HCT116 (cell line): ENCODE results near the gene SPACA9. TPM values are rescaled to one million over a fixed set of nuclear protein-coding genes. Genes with fewer than 3 reads are reported as not detected.

Experiments used
- ATAC-seq: fragments of 200-7000 bp; cut with Tn5 transposase; 2 replicates; pipeline ENCODE4 v1.9.1; 2020; ENCODE audit warnings: mild to moderate bottlenecking, moderate library complexity
- BruUV-seq: library from RNA; stranded (reverse); fragments of 400-500 nt; replicated peaks from 2 replicates; lab custom pipeline; 2021; lab: Mats Ljungman, UMichigan
- CTCF ChIA-PET: fragments of 300-600 bp; sonication (Branson Sonifier 250); formaldehyde crosslinking; loops from one replicate; lab custom pipeline; 2021; ENCODE audit warnings: antibody characterized with exemption; lab: Charles Lee
- POLR2A ChIA-PET: fragments of 300-600, 350-600 bp; sonication (Branson Sonifier 250); formaldehyde crosslinking; loops from one replicate; lab custom pipeline; 2021; ENCODE audit warnings: antibody characterized with exemption; lab: Charles Lee
- RAD21 ChIA-PET, 2 experiments: fragments of 300-600 bp; sonication (Branson Sonifier 250); formaldehyde crosslinking; loops; one replicate each; lab custom pipeline; 2023; ENCODE audit warnings: low total read pairs in 2 of 2; ENCODE audit not compliant: uncharacterized antibody in 2 of 2, unreplicated experiment in 2 of 2, low non-redundant PET in 1 of 2; lab: Charles Lee
- DNase-seq: peaks from one replicate; pipeline ENCODE4 v3.0.0-alpha.2; 2010; ENCODE audit warnings: low read depth, low spot score
- H2AFZ ChIP-seq: fragments of 200-600 bp; shearing (Covaris generic), sonication (generic); 2 replicates; pipeline ENCODE4 v1.6.1; 2017; ENCODE audit warnings: low read depth, mixed run types, mixed read lengths, antibody characterized with exemption, low read length; ENCODE audit not compliant: poor library complexity, severe bottlenecking
- H3K27ac ChIP-seq: 2 replicates; pipeline ENCODE4 v1.5.1; 2012; ENCODE audit warnings: low read depth, low read length
- H3K27me3 ChIP-seq: fragments of 200-600 bp; sonication (generic); 2 replicates; pipeline ENCODE4 v1.6.1; 2016; ENCODE audit warnings: mixed run types, low read length, mixed read lengths; ENCODE audit not compliant: insufficient read depth
- H3K36me3 ChIP-seq, 2 experiments: fragments of 200-500 bp in 1 of 2; fragments of 200-600 bp in 1 of 2; sonication (Bioruptor generic) in 1 of 2; sonication (generic) in 1 of 2; 2 replicates each; pipeline versions ENCODE4 v1.5.1 to v1.6.1; 2014 to 2016; ENCODE audit warnings: low read length in 2 of 2, inconsistent platforms in 1 of 2, mixed read lengths in 1 of 2, mixed run types in 1 of 2; ENCODE audit not compliant: insufficient read depth in 2 of 2, control insufficient read depth in 1 of 2
- H3K4me1 ChIP-seq, 2 experiments: fragments of 200-600 bp in 1 of 2; sonication (generic) in 1 of 2; 2 replicates each; pipeline versions ENCODE4 v1.5.1 to v1.6.1; 2012 to 2017; ENCODE audit warnings: low read length in 2 of 2, inconsistent platforms in 1 of 2, mild to moderate bottlenecking in 1 of 2, mixed read lengths in 1 of 2, mixed run types in 1 of 2, moderate library complexity in 1 of 2; ENCODE audit not compliant: insufficient read depth in 2 of 2, control insufficient read depth in 1 of 2
- H3K4me2 ChIP-seq: fragments of 200-600 bp; sonication (generic); 2 replicates; pipeline ENCODE4 v1.6.1; 2017; ENCODE audit warnings: mixed run types, low read length, mixed read lengths
- H3K4me3 ChIP-seq, 2 experiments: fragments of 200-600 bp in 1 of 2; sonication (generic) in 1 of 2; replicated peaks in 1 of 2; 2 replicates each; pipeline ENCODE4 v1.5.1; 2011 to 2016; ENCODE audit warnings: low read length in 2 of 2, control low read depth in 1 of 2, low read depth in 1 of 2, mild to moderate bottlenecking in 1 of 2, mixed read lengths in 1 of 2, mixed run types in 1 of 2
- H3K79me2 ChIP-seq: fragments of 200-600 bp; sonication (generic); 2 replicates; pipeline ENCODE4 v1.6.1; 2017; ENCODE audit warnings: mild to moderate bottlenecking, mixed run types, low read length, moderate library complexity, mixed read lengths; ENCODE audit not compliant: insufficient read depth
- H3K9ac ChIP-seq: fragments of 200-600 bp; sonication (generic); 2 replicates; pipeline ENCODE4 v1.6.1; 2016; ENCODE audit warnings: low read length, mixed read lengths
- H3K9me2 ChIP-seq: fragments of 200-600 bp; sonication (generic), shearing (Covaris generic); 2 replicates; pipeline ENCODE4 v1.6.1; 2017; ENCODE audit warnings: mixed run types, mild to moderate bottlenecking, moderate library complexity; ENCODE audit not compliant: insufficient read depth
- H3K9me3 ChIP-seq, 2 experiments: fragments of 200-500 bp in 1 of 2; fragments of 200-600 bp in 1 of 2; sonication (Bioruptor generic) in 1 of 2; sonication (generic) in 1 of 2; 2 replicates each; pipeline ENCODE4 v1.6.1; 2014 to 2017; ENCODE audit warnings: low read length in 2 of 2, mixed read lengths in 2 of 2, inconsistent platforms in 1 of 2, low read depth in 1 of 2, mild to moderate bottlenecking in 1 of 2, mixed run types in 1 of 2, moderate library complexity in 1 of 2; ENCODE audit not compliant: control insufficient read depth in 1 of 2, insufficient read depth in 1 of 2
- H4K20me1 ChIP-seq: fragments of 200-600 bp; sonication (generic), shearing (Covaris generic); 2 replicates; pipeline ENCODE4 v1.6.1; 2017; ENCODE audit warnings: mixed run types, mild to moderate bottlenecking, moderate library complexity; ENCODE audit not compliant: insufficient read depth
- CEBPB ChIP-seq: IDR thresholded peaks from 2 replicates; pipeline ENCODE4 v1.6.1; 2012; ENCODE audit warnings: low read depth
- EGR1 ChIP-seq: IDR thresholded peaks from 2 replicates; pipeline ENCODE4 v1.6.1; 2012; ENCODE audit warnings: low read depth
- ELF1 ChIP-seq: IDR thresholded peaks from 2 replicates; pipeline ENCODE4 v1.6.1; 2012; ENCODE audit warnings: low read depth, borderline replicate concordance
- EZH2 ChIP-seq: fragments of 200-600 bp; sonication (generic); IDR thresholded peaks from 2 replicates; pipeline ENCODE4 v1.6.1; 2017; ENCODE audit warnings: antibody characterized with exemption, mixed run types
- EZH2phosphoT487 ChIP-seq: fragments of 200-600 bp; IDR thresholded peaks from 2 replicates; pipeline ENCODE4 v1.6.1; 2018; ENCODE audit warnings: antibody characterized with exemption, borderline replicate concordance
- FOSL1 ChIP-seq: IDR thresholded peaks from 2 replicates; pipeline ENCODE4 v1.6.1; 2012; ENCODE audit warnings: low read depth
- JUND ChIP-seq: IDR thresholded peaks from 2 replicates; pipeline ENCODE4 v1.6.1; 2012
- POLR2A ChIP-seq: IDR thresholded peaks from 2 replicates; pipeline ENCODE4 v1.7.0; 2011; ENCODE audit warnings: borderline replicate concordance; ENCODE audit not compliant: insufficient read depth, insufficient read length; ENCODE audit errors: extremely low read depth
- POLR2AphosphoS5 ChIP-seq: IDR thresholded peaks from 2 replicates; pipeline ENCODE4 v1.6.1; 2011; ENCODE audit warnings: mild to moderate bottlenecking, low read depth, low read length, moderate library complexity
- RAD21 ChIP-seq: IDR thresholded peaks from 2 replicates; pipeline ENCODE4 v1.6.1; 2012; ENCODE audit warnings: low read depth, mild to moderate bottlenecking
- SIN3A ChIP-seq: IDR thresholded peaks from 2 replicates; pipeline ENCODE4 v1.6.1; 2012; ENCODE audit warnings: low read depth
- SP1 ChIP-seq: IDR thresholded peaks from 2 replicates; pipeline ENCODE4 v1.6.1; 2012; ENCODE audit warnings: low read depth
- SRF ChIP-seq: IDR thresholded peaks from 2 replicates; pipeline ENCODE4 v1.6.1; 2012; ENCODE audit warnings: low read depth
- ZNF274 ChIP-seq: fragments of 200-500 bp; sonication (Bioruptor generic); IDR thresholded peaks from 2 replicates; pipeline ENCODE4 v1.6.1; 2014; ENCODE audit warnings: mild to moderate bottlenecking, low read depth, low read length, inconsistent platforms
- intact Hi-C: fragments of 100-400 bp; cut with micrococcal nuclease; formaldehyde crosslinking; loops from 2 replicates; pipeline ENCODE4 v1.10.0; 2022
- total RNA-seq: library from RNA; stranded (reverse); gene quantifications from one replicate; pipeline ENCODE4 v1.2.1, GENCODE V29; 2021; ENCODE audit not compliant: unreplicated experiment
- TF ChIP-seq, protein P1 (sequence below): IDR thresholded peaks from 2 replicates; pipeline ENCODE4 v1.6.1; 2012
- TF ChIP-seq, protein P2 (sequence below): IDR thresholded peaks from 2 replicates; pipeline ENCODE4 v1.6.1; 2011; ENCODE audit warnings: mild to moderate bottlenecking, low read length, moderate library complexity; ENCODE audit not compliant: insufficient replicate concordance; ENCODE audit errors: extremely low read depth
- TF ChIP-seq, protein P3 (sequence below): IDR thresholded peaks from 2 replicates; pipeline ENCODE4 v1.6.1; 2012; ENCODE audit warnings: low read depth
- TF ChIP-seq, protein P4 (sequence below): IDR thresholded peaks from 2 replicates; pipeline ENCODE4 v1.6.1; 2012

The SPACA9 gene
- total RNA-seq, 1 experiment from 2014 or later, result 8.0 TPM

DNA sequence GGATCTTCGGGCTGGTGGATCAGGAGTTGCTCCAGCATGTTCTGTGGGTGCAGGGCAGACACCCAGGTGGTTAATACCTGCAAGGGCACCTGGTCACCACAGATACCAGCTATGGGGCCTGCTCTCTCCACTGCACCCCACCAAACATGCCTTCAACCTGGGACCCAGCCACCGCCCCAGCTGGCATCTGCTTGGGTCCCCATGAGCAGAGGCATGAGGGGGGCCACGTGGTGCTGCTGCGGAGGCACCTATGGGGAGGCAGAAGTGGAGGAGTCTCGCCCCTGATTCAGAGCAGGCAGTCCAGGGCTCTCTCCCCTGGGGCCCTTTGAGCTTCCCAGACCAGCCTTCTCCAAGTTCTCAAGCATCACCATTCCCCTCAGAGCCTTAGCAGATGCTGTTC lies 3.5 kb upstream of the SPACA9 start:
- Histone ChIP-seq H3K4me3 (no peak overlapping the region), H3K9me2 (no peaks in the 10 kb centered on the region), H3K79me2 (no peaks in the 10 kb centered on the region), H4K20me1 (no peaks in the 10 kb centered on the region), H3K27ac (no peak overlapping the region), H3K4me2 (no peak overlapping the region), H2AFZ (no peak overlapping the region), H3K4me1 (peaks cover 7 to 21% of the 10 kb centered on the region in 2 experiments; a peak in 2 of 4 replicates), H3K36me3 (no peaks in the 10 kb centered on the region), H3K9ac (no peak overlapping the region), H3K9me3 (no peaks in the 10 kb centered on the region), H3K27me3 (no peaks in the 10 kb centered on the region)
- intact Hi-C loops, result no loop called here
- ChIA-PET CTCF (no interaction called here), RAD21 (no interaction called here)
- ATAC-seq (no peak), DNase-seq (no peak)
- BruUV-seq, result no TSS peak
- no peak for TF ChIP-seq SP1
- no peak for TF ChIP-seq CEBPB
- TF ChIP-seq, protein P1, sequence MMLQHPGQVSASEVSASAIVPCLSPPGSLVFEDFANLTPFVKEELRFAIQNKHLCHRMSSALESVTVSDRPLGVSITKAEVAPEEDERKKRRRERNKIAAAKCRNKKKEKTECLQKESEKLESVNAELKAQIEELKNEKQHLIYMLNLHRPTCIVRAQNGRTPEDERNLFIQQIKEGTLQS, result no peak
- TF ChIP-seq, protein P2, sequence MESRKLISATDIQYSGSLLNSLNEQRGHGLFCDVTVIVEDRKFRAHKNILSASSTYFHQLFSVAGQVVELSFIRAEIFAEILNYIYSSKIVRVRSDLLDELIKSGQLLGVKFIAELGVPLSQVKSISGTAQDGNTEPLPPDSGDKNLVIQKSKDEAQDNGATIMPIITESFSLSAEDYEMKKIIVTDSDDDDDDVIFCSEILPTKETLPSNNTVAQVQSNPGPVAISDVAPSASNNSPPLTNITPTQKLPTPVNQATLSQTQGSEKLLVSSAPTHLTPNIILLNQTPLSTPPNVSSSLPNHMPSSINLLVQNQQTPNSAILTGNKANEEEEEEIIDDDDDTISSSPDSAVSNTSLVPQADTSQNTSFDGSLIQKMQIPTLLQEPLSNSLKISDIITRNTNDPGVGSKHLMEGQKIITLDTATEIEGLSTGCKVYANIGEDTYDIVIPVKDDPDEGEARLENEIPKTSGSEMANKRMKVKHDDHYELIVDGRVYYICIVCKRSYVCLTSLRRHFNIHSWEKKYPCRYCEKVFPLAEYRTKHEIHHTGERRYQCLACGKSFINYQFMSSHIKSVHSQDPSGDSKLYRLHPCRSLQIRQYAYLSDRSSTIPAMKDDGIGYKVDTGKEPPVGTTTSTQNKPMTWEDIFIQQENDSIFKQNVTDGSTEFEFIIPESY, result no peak
- TF ChIP-seq EGR1, result no peak
- TF ChIP-seq JUND, result no peak
- TF ChIP-seq SRF, result no peak
- TF ChIP-seq EZH2, result no peak
- TF ChIP-seq RAD21, result no peak
- TF ChIP-seq ZNF274, result no peak
- TF ChIP-seq SIN3A, result no peak
- TF ChIP-seq EZH2phosphoT487, result no peak
- no peak for TF ChIP-seq FOSL1
- no peak for TF ChIP-seq ELF1
- TF ChIP-seq, protein P3, sequence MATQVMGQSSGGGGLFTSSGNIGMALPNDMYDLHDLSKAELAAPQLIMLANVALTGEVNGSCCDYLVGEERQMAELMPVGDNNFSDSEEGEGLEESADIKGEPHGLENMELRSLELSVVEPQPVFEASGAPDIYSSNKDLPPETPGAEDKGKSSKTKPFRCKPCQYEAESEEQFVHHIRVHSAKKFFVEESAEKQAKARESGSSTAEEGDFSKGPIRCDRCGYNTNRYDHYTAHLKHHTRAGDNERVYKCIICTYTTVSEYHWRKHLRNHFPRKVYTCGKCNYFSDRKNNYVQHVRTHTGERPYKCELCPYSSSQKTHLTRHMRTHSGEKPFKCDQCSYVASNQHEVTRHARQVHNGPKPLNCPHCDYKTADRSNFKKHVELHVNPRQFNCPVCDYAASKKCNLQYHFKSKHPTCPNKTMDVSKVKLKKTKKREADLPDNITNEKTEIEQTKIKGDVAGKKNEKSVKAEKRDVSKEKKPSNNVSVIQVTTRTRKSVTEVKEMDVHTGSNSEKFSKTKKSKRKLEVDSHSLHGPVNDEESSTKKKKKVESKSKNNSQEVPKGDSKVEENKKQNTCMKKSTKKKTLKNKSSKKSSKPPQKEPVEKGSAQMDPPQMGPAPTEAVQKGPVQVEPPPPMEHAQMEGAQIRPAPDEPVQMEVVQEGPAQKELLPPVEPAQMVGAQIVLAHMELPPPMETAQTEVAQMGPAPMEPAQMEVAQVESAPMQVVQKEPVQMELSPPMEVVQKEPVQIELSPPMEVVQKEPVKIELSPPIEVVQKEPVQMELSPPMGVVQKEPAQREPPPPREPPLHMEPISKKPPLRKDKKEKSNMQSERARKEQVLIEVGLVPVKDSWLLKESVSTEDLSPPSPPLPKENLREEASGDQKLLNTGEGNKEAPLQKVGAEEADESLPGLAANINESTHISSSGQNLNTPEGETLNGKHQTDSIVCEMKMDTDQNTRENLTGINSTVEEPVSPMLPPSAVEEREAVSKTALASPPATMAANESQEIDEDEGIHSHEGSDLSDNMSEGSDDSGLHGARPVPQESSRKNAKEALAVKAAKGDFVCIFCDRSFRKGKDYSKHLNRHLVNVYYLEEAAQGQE, result no peak
- TF ChIP-seq POLR2AphosphoS5, result no peak
- TF ChIP-seq, protein P4, sequence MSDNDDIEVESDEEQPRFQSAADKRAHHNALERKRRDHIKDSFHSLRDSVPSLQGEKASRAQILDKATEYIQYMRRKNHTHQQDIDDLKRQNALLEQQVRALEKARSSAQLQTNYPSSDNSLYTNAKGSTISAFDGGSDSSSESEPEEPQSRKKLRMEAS, result no peak
- TF ChIP-seq POLR2A, result no peak
- TF ChIP-seq, all 23 proteins: peak for 0
- POLR2A ChIA-PET, result no interaction called here
